SK-N-SH (cell line): Measurements from ENCODE around the gene AMD1. TPM values are rescaled to one million over a fixed set of nuclear protein-coding genes. Genes with fewer than 3 reads are reported as not detected.

Experiments used
- CTCF ChIA-PET: fragments of 300-600, 350-600 bp; formaldehyde crosslinking; extraction: SDS; loops from one replicate; lab custom pipeline; 2021; lab: Yijun Ruan, JAX
- POLR2A ChIA-PET: fragments of 350-600 bp; sonication (Branson Sonifier 250); formaldehyde crosslinking; extraction: SDS; loops from one replicate; lab custom pipeline; 2020; ENCODE audit warnings: antibody characterized with exemption, inconsistent platforms; lab: Yijun Ruan, JAX
- DNase-seq: peaks from one replicate; pipeline ENCODE4 v3.0.0; 2012
- H2AFZ ChIP-seq: fragments of 200-600 bp; sonication (generic); 2 replicates; pipeline ENCODE4 v1.8.1; 2016; ENCODE audit warnings: antibody characterized with exemption, mild to moderate bottlenecking, low read depth
- H3F3A ChIP-seq: fragments of 200-600 bp; sonication (generic); replicated peaks from 2 replicates; pipeline ENCODE3; 2016; ENCODE audit warnings: antibody characterized with exemption, mild to moderate bottlenecking; ENCODE audit not compliant: insufficient read depth
- H3K27ac ChIP-seq, 2 experiments: fragments of 200-500 bp in 1 of 2; fragments of 200-600 bp in 1 of 2; sonication (Bioruptor generic) in 1 of 2; sonication (generic), shearing (Covaris generic) in 1 of 2; 2 replicates each; pipeline versions ENCODE4 v1.5.1 to v1.6.1; 2014 to 2016; ENCODE audit warnings: low read depth in 2 of 2, inconsistent platforms in 1 of 2, low read length in 1 of 2, mild to moderate bottlenecking in 1 of 2, mixed read lengths in 1 of 2
- H3K27me3 ChIP-seq: fragments of 200-600 bp; sonication (generic), shearing (Covaris generic); 2 replicates; pipeline ENCODE4 v1.6.1; 2016; ENCODE audit warnings: mixed run types; ENCODE audit not compliant: insufficient read depth
- H3K36me3 ChIP-seq, 2 experiments: fragments of 200-500 bp in 1 of 2; fragments of 200-600 bp in 1 of 2; sonication (Bioruptor generic) in 1 of 2; sonication (generic) in 1 of 2; replicated peaks in 1 of 2; 2 replicates each; pipeline versions ENCODE3 to v1.5.1; 2014 to 2016; ENCODE audit warnings: low read length in 1 of 2, mild to moderate bottlenecking in 1 of 2; ENCODE audit not compliant: insufficient read depth in 2 of 2, control insufficient read depth in 1 of 2
- H3K4me1 ChIP-seq, 2 experiments: fragments of 200-500 bp in 1 of 2; fragments of 200-600 bp in 1 of 2; sonication (Bioruptor generic) in 1 of 2; sonication (generic), shearing (Covaris generic) in 1 of 2; 2 replicates each; pipeline versions ENCODE4 v1.5.1 to v1.6.1; 2014 to 2016; ENCODE audit warnings: low read depth in 1 of 2, low read length in 1 of 2, mixed run types in 1 of 2; ENCODE audit not compliant: insufficient read depth in 2 of 2, control insufficient read depth in 1 of 2
- H3K4me2 ChIP-seq: fragments of 200-600 bp; sonication (generic), shearing (Covaris generic); 2 replicates; pipeline ENCODE4 v1.6.1; 2017; ENCODE audit warnings: mixed run types
- H3K4me3 ChIP-seq, 2 experiments: fragments of 200-500 bp in 1 of 2; fragments of 200-600 bp in 1 of 2; sonication (Bioruptor generic) in 1 of 2; sonication (generic), shearing (Covaris generic) in 1 of 2; 2 replicates each; pipeline versions ENCODE4 v1.5.1 to v1.8.1; 2014 to 2016; ENCODE audit warnings: low read depth in 2 of 2, inconsistent platforms in 1 of 2, low read length in 1 of 2, mild to moderate bottlenecking in 1 of 2, mixed read lengths in 1 of 2, moderate library complexity in 1 of 2
- H3K79me2 ChIP-seq: fragments of 200-600 bp; sonication (generic); 2 replicates; pipeline ENCODE4 v1.8.1; 2017; ENCODE audit warnings: mild to moderate bottlenecking; ENCODE audit not compliant: insufficient read depth
- H3K9ac ChIP-seq: fragments of 200-600 bp; sonication (generic); 2 replicates; pipeline ENCODE4 v1.6.1; 2017; ENCODE audit warnings: mixed run types
- H3K9me2 ChIP-seq: fragments of 200-600 bp; sonication (generic); 2 replicates; pipeline ENCODE4 v1.6.1; 2017; ENCODE audit warnings: mixed run types
- H3K9me3 ChIP-seq: fragments of 200-600 bp; sonication (generic); 2 replicates; pipeline ENCODE4 v1.6.1; 2017; ENCODE audit warnings: mixed run types, mild to moderate bottlenecking, moderate library complexity
- H4K20me1 ChIP-seq: fragments of 200-600 bp; sonication (generic); 2 replicates; pipeline ENCODE4 v1.6.1; 2017; ENCODE audit warnings: mild to moderate bottlenecking, mixed run types; ENCODE audit not compliant: insufficient read depth
- EP300 ChIP-seq, 2 experiments: IDR thresholded peaks; 2 replicates each; pipeline versions ENCODE4 v1.4.0 to v1.6.1; 2012; ENCODE audit warnings: borderline replicate concordance in 1 of 2, low read depth in 1 of 2, low read length in 1 of 2
- EZH2phosphoT487 ChIP-seq: fragments of 200-600 bp; sonication (generic); IDR thresholded peaks from 2 replicates; pipeline ENCODE4 v1.6.1; 2017; ENCODE audit warnings: low read depth, mixed run types, mild to moderate bottlenecking, antibody characterized with exemption, moderate library complexity, borderline replicate concordance
- FOXJ3 ChIP-seq: sonication (generic); formaldehyde crosslinking; IDR thresholded peaks from 2 replicates; pipeline ENCODE4 v1.5.1; 2020; ENCODE audit warnings: mild to moderate bottlenecking, missing genetic modification reagents
- JUND ChIP-seq: IDR thresholded peaks from 2 replicates; pipeline ENCODE4 v1.4.0; 2012
- MEF2A ChIP-seq: IDR thresholded peaks from 2 replicates; pipeline ENCODE4 v1.4.0; 2012; ENCODE audit warnings: low read depth, borderline replicate concordance
- MXI1 ChIP-seq: IDR thresholded peaks from 2 replicates; pipeline ENCODE4 v1.6.1; 2012; ENCODE audit warnings: mild to moderate bottlenecking, low read depth, low read length, improper control_type of control experiment
- NRF1 ChIP-seq: IDR thresholded peaks from 2 replicates; pipeline ENCODE4 v1.6.1; 2012; ENCODE audit warnings: low read depth, mild to moderate bottlenecking, low read length
- SIN3A ChIP-seq: IDR thresholded peaks from 2 replicates; pipeline ENCODE4 v1.6.1; 2012; ENCODE audit warnings: low read depth, mild to moderate bottlenecking, low read length, moderate library complexity, borderline replicate concordance
- TCF12 ChIP-seq: IDR thresholded peaks from 2 replicates; pipeline ENCODE4 v1.4.0; 2012
- WGBS: methylation state at CpG from one replicate; pipeline ENCODE4 v1.1.6; 2017; ENCODE audit warnings: low lambda C conversion rate; 5-methylcytosine and 5-hydroxymethylcytosine counted together
- polyA plus RNA-seq, 3 experiments: library from polyadenylated mRNA; depleted of rRNA; stranded (reverse); fragments of >200 nt; gene quantifications; 2 replicates each; pipeline ENCODE4 v1.2.3, GENCODE V29; 2012
- TF ChIP-seq, protein P1 (sequence below): fragments of 150-350 bp; IDR thresholded peaks from 2 replicates; pipeline ENCODE4 v1.6.1; 2016; ENCODE audit warnings: mild to moderate bottlenecking, low read depth, low read length
- TF ChIP-seq, protein P2 (sequence below): fragments of 150-350 bp; IDR thresholded peaks from 2 replicates; pipeline ENCODE4 v1.6.1; 2017; ENCODE audit warnings: antibody characterized with exemption, low read length, low read depth, borderline replicate concordance
- TF ChIP-seq, protein P3 (sequence below): IDR thresholded peaks from 2 replicates; pipeline ENCODE4 v1.4.0; 2012; ENCODE audit warnings: low read depth, borderline replicate concordance
- TF ChIP-seq, protein P4 (sequence below): IDR thresholded peaks from 2 replicates; pipeline ENCODE4 v1.4.0; 2012; ENCODE audit warnings: low read depth

The AMD1 gene
- polyA plus RNA-seq, 1 of the 3 experiments (the other 2 are of a cell fraction): 21.1 TPM

DNA sequence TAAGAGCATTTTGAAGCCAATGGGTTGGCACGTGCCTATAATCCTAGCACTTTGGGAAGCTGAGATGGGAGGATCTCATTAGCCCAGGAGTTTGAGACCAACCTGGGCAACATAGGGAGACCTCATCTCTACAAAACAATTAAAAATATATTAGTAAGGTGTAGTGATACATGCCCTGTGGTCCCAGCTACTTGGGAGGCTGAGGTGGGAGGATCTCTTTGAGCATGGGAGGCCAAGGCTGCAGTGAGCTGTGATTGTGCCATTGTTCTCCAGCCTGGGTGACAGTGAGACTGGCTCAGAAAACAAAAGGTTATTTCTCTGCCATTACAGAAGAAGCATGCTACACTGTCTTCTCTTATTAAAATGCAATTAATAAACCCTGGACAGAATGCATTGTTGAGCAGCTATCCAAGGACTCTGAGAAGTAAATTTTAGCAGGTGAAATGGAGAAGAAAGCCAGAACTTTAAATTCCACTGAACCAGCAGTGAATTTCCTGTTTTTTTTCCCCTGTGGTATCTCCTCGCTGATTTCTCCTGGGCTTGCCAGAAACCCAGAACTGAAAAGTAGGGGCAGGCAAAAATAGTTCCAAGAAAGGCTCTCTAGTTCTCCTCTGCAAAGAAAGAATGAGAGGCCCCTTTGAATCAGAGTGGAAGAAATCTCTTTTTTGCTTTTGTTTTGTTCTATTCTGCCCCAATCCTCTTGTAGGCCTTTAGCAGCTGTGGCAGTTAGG, 8.4 kb downstream of the AMD1 start (continued):
- TF ChIP-seq, protein P1, sequence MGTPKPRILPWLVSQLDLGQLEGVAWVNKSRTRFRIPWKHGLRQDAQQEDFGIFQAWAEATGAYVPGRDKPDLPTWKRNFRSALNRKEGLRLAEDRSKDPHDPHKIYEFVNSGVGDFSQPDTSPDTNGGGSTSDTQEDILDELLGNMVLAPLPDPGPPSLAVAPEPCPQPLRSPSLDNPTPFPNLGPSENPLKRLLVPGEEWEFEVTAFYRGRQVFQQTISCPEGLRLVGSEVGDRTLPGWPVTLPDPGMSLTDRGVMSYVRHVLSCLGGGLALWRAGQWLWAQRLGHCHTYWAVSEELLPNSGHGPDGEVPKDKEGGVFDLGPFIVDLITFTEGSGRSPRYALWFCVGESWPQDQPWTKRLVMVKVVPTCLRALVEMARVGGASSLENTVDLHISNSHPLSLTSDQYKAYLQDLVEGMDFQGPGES: no peak

DNA sequence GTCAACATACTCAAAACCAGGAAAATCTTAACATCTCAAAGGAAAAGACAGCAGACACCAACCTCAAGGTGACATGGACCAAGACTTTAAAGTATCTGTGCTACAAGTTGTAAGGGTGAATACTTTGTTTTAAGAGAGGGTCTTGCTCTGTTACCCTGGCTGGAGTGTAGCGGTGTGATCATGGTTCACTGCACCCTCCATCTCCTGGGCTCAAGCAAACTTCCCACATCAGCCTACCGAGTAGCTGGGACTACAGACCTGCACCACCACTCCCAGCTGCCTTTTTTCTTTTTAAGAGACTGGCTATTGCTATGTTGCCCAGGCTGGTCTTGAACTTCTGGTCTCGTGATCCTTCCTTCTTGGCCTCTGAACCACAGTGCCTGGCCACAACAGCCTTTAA, 9.7 kb downstream of the AMD1 start:
- Histone ChIP-seq H3K27ac (no peak overlapping the region), H3F3A (no peaks in the 10 kb centered on the region), H2AFZ (no peak overlapping the region)
- no peak for TF ChIP-seq MXI1
- no peak for TF ChIP-seq FOXJ3 (CRISPR knock-in tag)
- TF ChIP-seq TCF12: no peak
- TF ChIP-seq SIN3A: no peak
- TF ChIP-seq, protein P2, sequence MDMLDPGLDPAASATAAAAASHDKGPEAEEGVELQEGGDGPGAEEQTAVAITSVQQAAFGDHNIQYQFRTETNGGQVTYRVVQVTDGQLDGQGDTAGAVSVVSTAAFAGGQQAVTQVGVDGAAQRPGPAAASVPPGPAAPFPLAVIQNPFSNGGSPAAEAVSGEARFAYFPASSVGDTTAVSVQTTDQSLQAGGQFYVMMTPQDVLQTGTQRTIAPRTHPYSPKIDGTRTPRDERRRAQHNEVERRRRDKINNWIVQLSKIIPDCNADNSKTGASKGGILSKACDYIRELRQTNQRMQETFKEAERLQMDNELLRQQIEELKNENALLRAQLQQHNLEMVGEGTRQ: no peak
- no peak for TF ChIP-seq NRF1
- TF ChIP-seq, protein P3, sequence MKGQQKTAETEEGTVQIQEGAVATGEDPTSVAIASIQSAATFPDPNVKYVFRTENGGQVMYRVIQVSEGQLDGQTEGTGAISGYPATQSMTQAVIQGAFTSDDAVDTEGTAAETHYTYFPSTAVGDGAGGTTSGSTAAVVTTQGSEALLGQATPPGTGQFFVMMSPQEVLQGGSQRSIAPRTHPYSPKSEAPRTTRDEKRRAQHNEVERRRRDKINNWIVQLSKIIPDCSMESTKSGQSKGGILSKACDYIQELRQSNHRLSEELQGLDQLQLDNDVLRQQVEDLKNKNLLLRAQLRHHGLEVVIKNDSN: no peak
- no peak for TF ChIP-seq JUND
- TF ChIP-seq, protein P4, sequence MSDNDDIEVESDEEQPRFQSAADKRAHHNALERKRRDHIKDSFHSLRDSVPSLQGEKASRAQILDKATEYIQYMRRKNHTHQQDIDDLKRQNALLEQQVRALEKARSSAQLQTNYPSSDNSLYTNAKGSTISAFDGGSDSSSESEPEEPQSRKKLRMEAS: no peak
- TF ChIP-seq MEF2A: no peak
- no peak for TF ChIP-seq EP300 (IDR thresholded peaks at IDR 0.05; ENCODE audit: borderline replicate concordance in 1 of 2, low read depth in 1 of 2, low read length in 1 of 2)
- TF ChIP-seq EZH2phosphoT487: no peak
- TF ChIP-seq, all 33 proteins: peak for 0
- H4K20me1 ChIP-seq: peaks cover 100% of the 10 kb centered on the region
- 96% methylated on average over 3 of the region's 3 CpGs for WGBS
- no peaks in the 10 kb centered on the region for H3K9me2 ChIP-seq
- ChIA-PET POLR2A (no interaction called here), CTCF (no interaction called here)
- H3K79me2 ChIP-seq: peaks cover 100% of the 10 kb centered on the region
- no peak overlapping the region for H3K4me3 ChIP-seq
- H3K4me1 ChIP-seq: peaks cover 0 to 19% of the 10 kb centered on the region in 2 experiments; a peak in 3 of 4 replicates
- H3K36me3 ChIP-seq: peaks cover 0 to 14% of the 10 kb centered on the region in 2 experiments
- H3K27me3 ChIP-seq: no peaks in the 10 kb centered on the region
- no peak for DNase-seq
- no peak overlapping the region for H3K4me2 ChIP-seq
- H3K9ac ChIP-seq: no peak overlapping the region
- no peaks in the 10 kb centered on the region for H3K9me3 ChIP-seq
